GM21723 (cell line): ENCODE measurements around the gene PDE6C.

Experiments
- ATAC-seq: cut with Tn5 transposase; IDR thresholded peaks from one replicate; pipeline ENCODE4 v1.9.1; 2021; ENCODE audit warnings: mild to moderate bottlenecking, moderate library complexity; ENCODE audit not compliant: unreplicated experiment

The PDE6C gene

GRCh38 chr10:93612311-93612710 lies at the start of gene PDE6C:
Gene PDE6C, plus strand, starts transcription at chr10:93612537. Its CDS starts 189 bp downstream, at chr10:93612726.
- no peak for ATAC-seq

GRCh38 chr10:93565446-93565845 lies 46.9 kb upstream of the PDE6C start:
- no peak for ATAC-seq

DNA sequence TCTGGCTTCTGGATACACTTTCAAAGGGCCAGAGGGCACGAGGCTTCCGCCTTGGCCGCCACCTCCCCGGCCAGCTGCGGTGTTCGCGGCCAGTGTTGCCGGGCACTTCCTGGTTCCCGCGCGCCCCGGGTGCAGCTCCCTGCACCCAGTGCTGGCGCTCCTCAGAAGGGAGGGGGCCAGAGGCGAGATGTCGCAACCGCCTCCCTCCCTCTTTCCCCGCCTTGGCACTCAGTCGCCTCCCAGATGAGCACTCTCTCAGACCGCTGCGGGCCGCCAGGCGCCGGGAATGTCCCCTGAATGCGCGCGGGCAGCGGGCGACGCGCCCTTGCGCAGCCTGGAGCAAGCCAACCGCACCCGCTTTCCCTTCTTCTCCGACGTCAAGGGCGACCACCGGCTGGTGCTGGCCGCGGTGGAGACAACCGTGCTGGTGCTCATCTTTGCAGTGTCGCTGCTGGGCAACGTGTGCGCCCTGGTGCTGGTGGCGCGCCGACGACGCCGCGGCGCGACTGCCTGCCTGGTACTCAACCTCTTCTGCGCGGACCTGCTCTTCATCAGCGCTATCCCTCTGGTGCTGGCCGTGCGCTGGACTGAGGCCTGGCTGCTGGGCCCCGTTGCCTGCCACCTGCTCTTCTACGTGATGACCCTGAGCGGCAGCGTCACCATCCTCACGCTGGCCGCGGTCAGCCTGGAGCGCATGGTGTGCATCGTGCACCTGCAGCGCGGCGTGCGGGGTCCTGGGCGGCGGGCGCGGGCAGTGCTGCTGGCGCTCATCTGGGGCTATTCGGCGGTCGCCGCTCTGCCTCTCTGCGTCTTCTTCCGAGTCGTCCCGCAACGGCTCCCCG lies 45.7 kb upstream of the PDE6C start, which contains the start of gene FFAR4:
FFAR4 (plus strand) TSS at position 231 of the 842 bp plus-strand sequence; CDS start at position 287, 56 bp downstream.
- no peak for ATAC-seq

GRCh38 chr10:93567277-93568104 lies 44.8 kb upstream of the PDE6C start:
- ATAC-seq, result no peak

- ATAC-seq, result no peak
Observed at GRCh38 chr10:93568105-93568390, 44.3 kb upstream of the PDE6C start.

GRCh38 chr10:93570383-93570782 lies 42.0 kb upstream of the PDE6C start:
- no peak for ATAC-seq

GRCh38 chr10:93572606-93573005 lies 39.7 kb upstream of the PDE6C start:
- no peak for ATAC-seq

- ATAC-seq, result no peak
Observed at GRCh38 chr10:93573051-93573909, 39.1 kb upstream of the PDE6C start.

GRCh38 chr10:93573924-93574323 lies 38.4 kb upstream of the PDE6C start:
- no peak for ATAC-seq

- ATAC-seq, result no peak
Observed at GRCh38 chr10:93576888-93577287, 35.4 kb upstream of the PDE6C start.

- ATAC-seq, result no peak
Observed at GRCh38 chr10:93577565-93577964, 34.8 kb upstream of the PDE6C start.

DNA sequence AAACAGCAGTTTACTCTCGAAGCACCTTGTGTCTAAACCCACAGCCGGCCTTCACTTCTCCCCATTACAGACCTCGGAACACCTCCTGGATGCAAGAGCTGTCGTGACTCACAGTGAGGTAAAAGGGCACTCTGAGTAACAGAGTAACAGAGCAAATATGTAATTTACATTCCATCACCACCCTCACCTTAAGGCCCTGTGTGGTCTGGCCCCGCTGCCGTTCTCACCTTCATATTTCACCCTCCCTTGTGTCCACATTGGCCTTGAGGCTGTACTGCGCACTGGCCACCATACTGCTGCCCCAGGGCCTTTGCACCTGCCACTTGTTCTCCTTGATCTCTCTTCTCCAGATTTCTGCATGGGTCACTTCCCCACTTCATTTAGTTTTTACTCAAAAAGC lies 33.2 kb upstream of the PDE6C start:
- no peak for ATAC-seq

- ATAC-seq, result no peak
Observed at GRCh38 chr10:93579985-93580711, 32.2 kb upstream of the PDE6C start.

DNA sequence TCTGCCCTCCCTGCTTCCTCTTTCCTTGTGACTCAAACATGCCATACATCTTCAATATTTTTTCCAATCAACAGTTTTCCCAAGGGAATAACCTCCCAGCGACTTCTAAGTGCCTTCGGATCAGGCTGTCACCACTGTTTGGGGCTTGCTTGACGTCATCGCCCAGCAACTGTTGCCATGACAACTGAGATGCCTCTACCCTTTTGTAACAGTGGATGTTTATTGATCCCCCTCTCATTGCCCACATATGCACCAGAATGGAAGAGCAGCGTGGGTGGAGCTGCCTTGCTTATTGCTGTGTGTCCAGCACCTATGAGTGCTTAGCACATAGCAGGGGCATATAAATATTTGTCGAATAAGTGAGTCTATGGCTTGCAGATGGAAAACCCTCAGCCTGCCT lies 31.5 kb upstream of the PDE6C start:
- no peak for ATAC-seq

- ATAC-seq, result no peak
Observed at GRCh38 chr10:93584445-93584844, 27.9 kb upstream of the PDE6C start.

GRCh38 chr10:93589648-93590562 lies 22.4 kb upstream of the PDE6C start:
- no peak for ATAC-seq

- ATAC-seq, result no peak
Observed at GRCh38 chr10:93590638-93591037, 21.7 kb upstream of the PDE6C start.

DNA sequence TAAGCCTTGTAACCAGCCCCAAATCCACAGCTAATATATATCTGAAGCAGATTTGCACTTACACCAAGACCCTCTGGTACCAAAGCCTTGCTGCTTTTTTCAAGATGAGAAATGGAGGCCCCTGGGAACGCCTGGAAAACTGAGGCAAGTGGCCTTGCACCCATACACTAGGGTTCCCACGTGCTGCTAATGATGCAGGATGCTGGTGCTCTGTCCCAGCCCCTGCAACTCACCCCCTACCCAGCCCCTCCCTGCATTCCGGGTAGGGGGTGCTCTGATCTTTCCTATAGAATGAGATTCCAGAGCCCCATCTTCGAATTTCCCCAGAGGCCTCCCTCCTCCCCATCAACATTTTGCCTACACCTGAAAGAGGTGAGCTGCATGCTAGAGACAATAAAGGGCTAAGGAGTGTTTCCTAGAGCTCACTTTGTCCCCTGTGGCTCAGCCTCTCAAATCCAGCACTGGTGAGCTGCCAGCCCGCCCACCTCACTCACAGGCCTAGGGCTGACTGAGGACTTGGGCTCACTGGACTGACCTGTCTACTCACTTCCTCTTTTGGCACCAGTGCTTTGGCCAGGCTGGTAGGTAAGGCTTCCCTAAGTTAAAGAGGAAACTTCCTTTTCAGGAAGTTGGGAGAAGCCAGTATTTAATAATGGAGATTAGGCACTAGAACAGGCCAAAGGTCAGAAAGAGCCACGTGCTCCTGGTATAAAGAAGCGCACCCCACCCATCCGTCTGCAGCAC lies 21.1 kb upstream of the PDE6C start:
- ATAC-seq, result no peak

GRCh38 chr10:93593254-93593653 lies 19.1 kb upstream of the PDE6C start:
- ATAC-seq, result no peak
